Heart left ventricle (tissue), 16 donors: ENCODE measurements around the gene NSUN7. TPM values are rescaled to one million over a fixed set of nuclear protein-coding genes. Genes with fewer than 3 reads are reported as not detected.
"Not testable (repeated sequence)": the region's sequence is repeated elsewhere in the genome, so short reads cannot be mapped to it uniquely, and the experiment has no call there.

Source experiments
- ATAC-seq, 4 donors: fragments of 200-7000 bp; cut with Tn5 transposase; one replicate each; pipeline ENCODE4 v1.9.1; 2020 to 2022; ENCODE audit warnings: moderate library complexity in 4 of 4, mild to moderate bottlenecking in 3 of 4, moderate number of reproducible peaks in 1 of 4
- DNase-seq, 5 donors: peaks; one replicate each; pipeline ENCODE4 v3.0.0-alpha.2; 2020
- H3K27ac ChIP-seq, 12 donors: fragments of 200-600 bp; sonication (generic) in 4 of 12; one replicate each; pipeline versions ENCODE4 v1.5.0 to v1.8.0; 2016 to 2022; ENCODE audit warnings: mild to moderate bottlenecking in 2 of 12
- H3K27me3 ChIP-seq, 9 donors: fragments of 200-600 bp; sonication (generic) in 2 of 9; one replicate each; pipeline versions ENCODE4 v1.5.1 to v1.8.0; 2016 to 2022; ENCODE audit warnings: mild to moderate bottlenecking in 3 of 9
- H3K36me3 ChIP-seq, 9 donors: fragments of 200-600 bp; sonication (generic) in 2 of 9; one replicate each; pipeline versions ENCODE4 v1.5.0 to v1.8.0; 2018 to 2022; ENCODE audit warnings: mild to moderate bottlenecking in 2 of 9
- H3K4me1 ChIP-seq, 12 donors: fragments of 200-600 bp; sonication (generic) in 4 of 12; one replicate each; pipeline versions ENCODE4 v1.5.0 to v1.8.0; 2016 to 2022; ENCODE audit warnings: mild to moderate bottlenecking in 3 of 12
- H3K4me3 ChIP-seq, 12 donors: fragments of 200-600 bp; sonication (generic) in 4 of 12; one replicate each; pipeline versions ENCODE4 v1.5.0 to v1.8.0; 2017 to 2022; ENCODE audit warnings: mild to moderate bottlenecking in 9 of 12, moderate library complexity in 4 of 12
- H3K9me3 ChIP-seq, 12 donors: fragments of 200-600 bp; sonication (generic) in 4 of 12; one replicate each; pipeline versions ENCODE4 v1.5.0 to v1.8.0; 2016 to 2022; ENCODE audit warnings: mild to moderate bottlenecking in 1 of 12
- CTCF ChIP-seq, 12 donors: fragments of 200-600 bp; sonication (generic) in 4 of 12; IDR thresholded peaks; one replicate each; pipeline versions ENCODE4 v1.5.0 to v1.8.0; 2018 to 2022; ENCODE audit warnings: antibody characterized with exemption in 12 of 12, mild to moderate bottlenecking in 5 of 12
- POLR2A ChIP-seq, 2 donors: fragments of 450-650 bp; IDR thresholded peaks; one replicate each; pipeline ENCODE4 v1.6.1; 2017; ENCODE audit warnings: antibody characterized with exemption in 2 of 2, mild to moderate bottlenecking in 2 of 2, moderate library complexity in 2 of 2
- WGBS, 4 donors: extraction: QIAGEN DNeasy Blood & Tissue Kit in 2 of 4; methylation state at CpG; one replicate each; pipeline versions ENCODE4 v1.1.5 to v1.1.7; 2013 to 2018; 5-methylcytosine and 5-hydroxymethylcytosine counted together
- intact Hi-C, 10 donors: fragments of 100-400 bp; cut with DNase I; formaldehyde crosslinking; loops; one replicate each; pipeline versions ENCODE4 v1.11.1 to v1.14.2; 2022
- polyA plus RNA-seq, 2 donors: library from polyadenylated mRNA; stranded (reverse); fragments of 200-250 nt; gene quantifications; one replicate each; pipeline ENCODE4 v1.2.3, GENCODE V29; 2013
- total RNA-seq, 9 donors: library from RNA; depleted of rRNA in 2 of 9; stranded (reverse); fragments of >200 nt in 2 of 9; fragmentation: NEBNext Ultra II Directional in 3 of 9; extraction: Animal tissue kit (Norgen Biotek cat#: 25700) in 3 of 9; gene quantifications; one replicate each; pipeline versions ENCODE4 v1.1.0 to v1.2.4, GENCODE V29; 2016 to 2023
- donor health status: ischemic (EF 13 %, LVEDD 7.1; RV severe dilation, severe dysfunction).
- donor health status: healthy with polysubstance abuse.
- donor health status: DM: no; HTN: yes; CAD: no.
- donor health status: DM: no; HTN: no; CAD: no.
- donor health status: ischemic (EF 25% LVEDD 6.9; RV normal size, moderate dysfunction).
- donor health status: ischemic (EF 25% LVEDD 5.7; RV mildly dilated, moderate dysfunction).
- donor health status: healthy.
- donor health status: DM: yes; HTN: yes; CAD: no.
- donor health status: ischemic (EF 35%, LVEDD 5.7; RV mildly dilated, moderate dysfunction).
- donor health status: nonischemic (EF 11% LVEDD 7.7; RV severe dilation, severe dysfunction).
- donor health status: DM: yes; HTN: yes; CAD: no.
- donor health status: PGD.
- donor health status: ischemic (EF 29% LVEDD 5.4; RV normal size, mild dysfunction).
- donor health status: nonischemic (EF 23%, LVEDD 6.1; RV moderate dilation, normal function).

Gene NSUN7
- total and polyA plus RNA-seq, 11 donors: 0.04 to 1.4 (median 0.20) TPM; not detected in 3

DNA sequence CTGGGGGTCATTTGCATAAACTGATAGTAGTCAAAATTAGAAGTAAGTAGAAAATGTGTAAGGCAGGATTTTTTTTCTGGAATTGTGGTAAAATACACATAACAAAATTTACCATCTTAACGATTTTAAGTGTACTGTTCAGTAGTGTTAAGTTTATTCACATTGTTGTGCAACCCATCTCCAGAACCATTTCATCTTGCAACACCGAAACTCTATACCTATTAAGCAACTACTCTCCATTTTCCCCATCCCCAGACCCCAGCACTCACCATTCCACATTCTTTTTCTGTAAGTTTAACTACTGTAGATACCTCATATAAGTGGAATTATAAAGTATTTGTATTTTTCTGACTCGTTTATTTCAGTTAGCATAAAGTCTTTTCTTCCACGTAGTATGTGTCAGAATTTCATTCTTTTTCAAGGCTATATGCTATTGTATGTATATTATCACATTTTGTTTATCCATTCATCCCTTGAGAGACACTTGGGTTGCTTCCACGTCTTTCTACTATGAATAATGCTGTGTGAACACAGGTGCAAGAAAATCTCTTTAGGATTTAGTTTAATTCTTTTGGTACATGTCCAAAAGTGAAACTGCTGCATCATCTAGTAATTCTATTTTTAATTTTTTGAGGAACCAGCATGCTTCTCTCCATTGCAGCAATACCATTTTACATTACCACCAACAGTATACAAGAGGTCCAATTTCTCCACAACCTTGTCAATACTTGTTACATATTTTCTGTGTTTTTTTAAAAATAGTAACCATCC is 39.1 kb upstream of the NSUN7 start:
- TF ChIP-seq POLR2A (IDR thresholded peaks at IDR 0.05) (no peak), CTCF (IDR thresholded peaks at IDR 0.05) (no peak)
- Histone ChIP-seq H3K36me3 (no peaks in the 10 kb centered on the region), H3K4me1 (peaks cover 0 to 14% (median 0%) of the 10 kb centered on the region in 12 donors), H3K9me3 (no peaks in the 10 kb centered on the region), H3K27ac (peak overlapping the region in 1 of 12 donors; percentile 24), H3K4me3 (peak overlapping the region in 1 of 12 donors; percentile 30), H3K27me3 (peaks cover 0 to 18% (median 0%) of the 10 kb centered on the region in 9 donors)
- DNase-seq (no peak), ATAC-seq (no peak)
- WGBS, 4 donors: 61 to 68% (median 62%) methylated on average over 5 of the region's 5 CpGs
- intact Hi-C loops: loop anchor here in 1 of 10 donors (10.0 kb wide), 1 partner anchor 556 kb away; no protein-coding TSS in a partner anchor

DNA sequence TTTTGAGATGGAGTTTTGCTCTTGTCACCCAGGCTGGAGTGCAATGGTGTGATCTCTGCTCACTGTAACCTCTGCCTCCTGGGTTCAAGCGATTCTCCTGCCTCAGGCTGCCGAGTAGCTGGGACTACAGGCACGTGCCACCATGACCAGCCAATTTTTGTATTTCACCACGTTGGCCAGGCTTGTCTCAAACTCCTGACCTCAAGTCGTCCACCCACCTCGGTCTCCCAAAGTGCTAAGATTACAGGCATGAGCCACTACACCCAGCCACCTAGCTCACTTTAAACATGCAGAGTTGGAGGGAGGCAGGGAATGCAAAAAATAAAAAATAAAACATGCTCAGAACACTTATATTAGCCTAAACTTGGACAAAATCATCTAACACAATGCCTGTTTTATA is 36.8 kb upstream of the NSUN7 start:
- intact Hi-C loops: loop anchor here in 1 of 10 donors (10.0 kb wide), 1 partner anchor 558 kb away; no protein-coding TSS in a partner anchor
- H3K27ac ChIP-seq, H3K4me3 ChIP-seq, DNase-seq, H3K36me3 ChIP-seq, ATAC-seq, H3K9me3 ChIP-seq: not testable (repeated sequence)
- 50 to 67% (median 63%) methylated on average over 6 of the region's 6 CpGs for WGBS, 4 donors
- Histone ChIP-seq H3K4me1 (peaks cover 0 to 14% (median 0%) of the 10 kb centered on the region in 12 donors), H3K27me3 (peaks cover 0 to 18% (median 0%) of the 10 kb centered on the region in 9 donors)

DNA sequence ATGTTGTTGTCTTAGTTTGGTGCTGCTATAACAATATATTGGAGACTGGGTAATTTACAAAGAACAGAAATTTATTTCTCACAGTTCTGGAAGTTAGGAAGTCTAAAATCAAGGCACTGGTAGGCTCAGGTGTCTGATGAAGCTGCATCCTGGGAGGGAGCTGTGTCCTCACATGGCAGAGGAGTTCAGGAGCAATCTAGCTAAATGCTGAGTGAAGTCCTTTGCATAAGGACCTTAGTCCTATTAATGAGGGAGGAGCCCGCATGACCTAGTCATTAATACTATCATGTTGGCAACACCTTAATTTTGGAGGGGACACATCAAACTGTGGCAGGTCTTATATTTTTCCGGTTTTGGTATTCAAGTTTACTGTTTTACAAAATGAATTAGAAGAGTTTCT is 36.0 kb upstream of the NSUN7 start:
- TF ChIP-seq CTCF (IDR thresholded peaks at IDR 0.05) (no peak), POLR2A (IDR thresholded peaks at IDR 0.05) (no peak)

GRCh38 chr4:40718586-40718985 is 31.2 kb upstream of the NSUN7 start:
- Histone ChIP-seq H3K4me3 (no peak overlapping the region), H3K9me3 (no peaks in the 10 kb centered on the region), H3K27ac (no peak overlapping the region), H3K4me1 (peaks cover 0 to 40% (median 0%) of the 10 kb centered on the region in 12 donors), H3K36me3 (no peaks in the 10 kb centered on the region), H3K27me3 (peaks cover 0 to 15% (median 0%) of the 10 kb centered on the region in 9 donors)
- intact Hi-C loops: loop anchor here in 1 of 10 donors (10.0 kb wide), 1 partner anchor 564 kb away; no protein-coding TSS in a partner anchor
- ATAC-seq: no peak
- no peak for DNase-seq
- 48 to 62% (median 53%) methylated on average over 3 of the region's 3 CpGs for WGBS, 4 donors
- TF ChIP-seq CTCF (IDR thresholded peaks at IDR 0.05): no peak
- TF ChIP-seq POLR2A (IDR thresholded peaks at IDR 0.05): no peak

More for the DNA sequence above, 36.0 kb upstream of the NSUN7 start:
- ATAC-seq (no peak), DNase-seq (no peak)
- Histone ChIP-seq H3K4me3 (no peak overlapping the region), H3K27ac (no peak overlapping the region), H3K27me3 (peaks cover 0 to 18% (median 0%) of the 10 kb centered on the region in 9 donors), H3K9me3 (no peaks in the 10 kb centered on the region), H3K36me3 (no peaks in the 10 kb centered on the region), H3K4me1 (peaks cover 0 to 15% (median 0%) of the 10 kb centered on the region in 12 donors)
- intact Hi-C loops: loop anchor here in 1 of 10 donors (10.0 kb wide), 1 partner anchor 559 kb away; no protein-coding TSS in a partner anchor
- WGBS, 4 donors: 87 to 94% (median 90%) methylated on average over 2 of the region's 2 CpGs
